LHCN-M2 (cell line): Measurements from ENCODE around the gene RPS6KC1. TPM values are rescaled to one million over a fixed set of nuclear protein-coding genes. Genes with fewer than 3 reads are reported as not detected.
"Not testable (repeated sequence)": the region's sequence is repeated elsewhere in the genome, so short reads cannot be mapped to it uniquely, and the experiment has no call there.

Experiments
- DNase-seq: peaks from one replicate; pipeline ENCODE4 v3.0.0-alpha.2; 2012; ENCODE audit warnings: low read depth
- total RNA-seq: library from RNA; depleted of rRNA; stranded (reverse); fragments of >200 nt; gene quantifications from 2 replicates; pipeline ENCODE4 v1.2.3, GENCODE V29; 2014

The RPS6KC1 gene
- total RNA-seq, 1 experiment from 2014 or later = 24.3 TPM

DNA sequence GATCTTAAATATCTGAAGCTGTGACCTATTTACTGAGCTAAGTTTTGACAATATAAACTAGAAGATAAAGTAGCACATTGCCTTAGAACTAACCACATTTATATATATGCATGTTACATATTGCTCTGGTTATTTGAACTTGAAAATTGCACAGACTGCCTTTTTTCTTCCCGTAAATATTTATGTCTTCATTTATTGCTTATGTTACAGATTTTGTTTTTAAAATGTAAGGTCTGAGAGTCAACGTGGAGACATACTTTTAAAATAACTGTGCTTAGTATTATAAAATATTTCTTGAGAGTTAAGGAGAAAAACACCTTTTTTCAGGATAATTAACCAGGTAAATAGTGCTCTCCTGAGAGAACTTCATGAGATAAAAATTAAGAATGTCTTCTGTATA is 3.1 kb downstream of the RPS6KC1 start:
- DNase-seq = no peak

DNA sequence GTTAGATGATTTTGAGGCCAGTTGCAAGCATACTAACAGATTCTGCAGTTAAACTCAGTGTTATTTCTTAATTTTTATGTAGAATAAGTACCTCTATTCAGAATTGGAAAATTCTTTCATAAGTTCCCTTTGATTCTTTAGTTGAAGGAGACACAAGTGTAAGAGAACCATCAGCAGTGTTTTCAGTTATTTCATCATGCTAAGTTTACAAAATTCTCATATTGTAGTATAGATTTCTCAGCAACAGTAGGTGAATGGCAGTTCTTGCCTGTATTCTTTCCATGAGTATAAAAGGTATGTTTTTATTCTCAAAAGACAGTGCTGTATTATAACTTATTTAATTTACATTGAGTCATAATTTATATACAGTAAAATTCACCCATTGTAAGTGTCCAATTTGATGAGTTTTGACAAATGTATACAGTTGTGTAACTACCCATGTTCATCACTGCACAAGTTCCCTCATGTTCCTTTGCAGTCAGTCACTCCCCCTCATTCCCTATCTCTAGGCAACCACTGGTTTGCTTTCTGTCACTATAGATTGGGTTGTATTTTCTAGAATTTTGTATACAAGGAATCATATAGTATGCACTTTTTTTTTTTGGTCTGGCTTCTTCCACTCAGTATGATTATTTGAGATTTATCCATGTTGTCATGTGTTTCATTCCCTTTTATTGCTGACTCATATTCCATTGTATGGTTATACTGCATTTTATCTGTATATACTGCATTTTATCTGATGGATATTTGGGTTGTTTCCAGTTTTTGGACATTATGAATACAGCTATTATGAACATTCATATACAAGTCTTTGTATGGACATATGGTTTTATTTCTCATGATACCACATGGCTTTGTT is 3.9 kb downstream of the RPS6KC1 start:
- no peak for DNase-seq

DNA sequence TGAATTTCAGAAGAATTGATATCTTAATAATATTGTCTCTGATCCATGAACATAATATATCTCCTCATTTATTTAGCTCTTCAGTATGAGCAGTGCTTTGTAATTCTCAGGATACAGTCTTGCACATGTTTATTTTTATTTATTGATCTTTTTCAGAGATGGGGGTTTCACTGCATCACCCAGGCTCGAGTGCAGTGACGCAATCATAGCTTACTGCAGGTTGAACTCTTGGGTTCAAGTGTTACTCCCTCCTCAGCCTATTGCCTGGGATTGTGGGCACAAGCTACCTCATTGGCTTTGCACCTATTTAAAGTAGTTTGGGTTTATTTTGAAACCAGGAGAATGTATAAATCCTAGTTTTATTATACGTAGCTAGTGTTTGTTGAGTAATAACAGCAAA is 4.7 kb downstream of the RPS6KC1 start:
- no peak for DNase-seq

DNA sequence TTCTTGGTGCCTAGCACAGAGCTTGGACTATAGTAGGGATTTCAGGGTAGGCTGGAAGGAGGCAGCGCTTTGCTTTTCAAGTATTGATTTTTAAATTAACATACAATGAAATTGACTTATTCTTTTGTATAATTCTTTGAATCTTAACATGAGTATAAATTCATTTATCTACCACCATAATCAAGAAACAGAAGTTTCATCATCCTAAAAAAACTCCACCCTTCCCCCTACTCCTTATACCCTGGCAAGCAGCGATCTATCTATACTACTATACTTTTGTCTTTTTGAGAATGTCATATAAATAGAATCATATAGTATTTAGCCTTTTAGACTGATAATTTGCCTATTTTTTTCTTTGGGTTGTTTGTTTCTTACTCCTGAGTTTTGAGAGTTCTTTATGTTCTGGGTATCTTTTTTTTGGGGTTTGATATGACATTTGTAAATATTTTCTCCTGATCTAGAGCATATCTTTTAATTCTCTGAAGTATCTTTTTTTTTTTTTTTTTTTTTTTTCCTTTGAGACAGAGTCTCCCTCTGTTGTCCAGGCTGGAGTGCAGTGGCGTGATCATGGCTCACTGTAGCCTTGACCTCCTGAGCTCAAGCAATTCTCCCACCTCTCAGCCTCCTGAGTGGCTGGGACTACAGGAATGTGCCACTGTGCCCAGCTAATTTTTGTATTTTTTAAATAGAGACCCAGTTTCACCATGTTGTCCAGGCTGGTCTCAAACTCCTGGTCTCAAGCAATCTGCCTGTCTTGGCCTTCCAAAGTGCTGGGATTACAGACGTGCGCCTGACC is 6.4 kb downstream of the RPS6KC1 start:
- no peak for DNase-seq

DNA sequence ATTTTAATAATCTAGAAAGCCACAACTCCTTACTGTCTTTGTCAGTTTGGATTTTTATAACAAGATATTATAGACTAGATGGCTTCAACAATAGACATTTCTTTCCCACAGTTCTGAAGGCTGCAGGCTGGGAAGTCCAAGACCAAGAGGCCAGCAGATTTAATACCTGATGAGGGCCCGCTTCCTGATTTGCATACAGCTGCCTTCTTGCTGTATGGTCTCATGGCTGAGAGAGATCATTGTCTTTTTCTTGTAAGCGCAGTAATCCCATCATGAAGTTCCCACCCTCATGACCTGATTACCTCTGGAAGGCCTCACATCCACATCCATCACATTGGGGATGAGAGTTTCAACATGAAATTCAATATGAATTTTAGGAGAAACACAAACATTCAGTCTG is 9.8 kb downstream of the RPS6KC1 start:
- no peak for DNase-seq

DNA sequence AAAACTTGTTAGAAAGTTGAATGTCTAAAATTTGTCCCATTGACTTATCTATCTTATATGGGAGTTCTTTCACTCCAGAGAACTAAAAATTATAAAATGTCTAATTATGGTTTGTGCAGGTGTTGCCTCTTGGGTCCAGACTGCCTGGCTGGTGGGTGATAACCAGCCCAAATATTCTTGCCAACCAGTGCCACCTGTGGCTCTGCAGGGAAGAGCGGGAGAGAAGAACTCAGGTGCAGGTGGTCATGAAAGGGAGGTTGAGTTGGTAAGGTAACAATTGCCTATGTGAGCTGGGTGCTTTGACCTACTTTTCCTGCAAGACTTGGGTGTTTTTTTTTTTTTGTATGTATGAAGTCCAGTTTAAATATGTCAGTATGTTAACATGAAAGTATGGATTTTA is 10.2 kb downstream of the RPS6KC1 start:
- no peak for DNase-seq

DNA sequence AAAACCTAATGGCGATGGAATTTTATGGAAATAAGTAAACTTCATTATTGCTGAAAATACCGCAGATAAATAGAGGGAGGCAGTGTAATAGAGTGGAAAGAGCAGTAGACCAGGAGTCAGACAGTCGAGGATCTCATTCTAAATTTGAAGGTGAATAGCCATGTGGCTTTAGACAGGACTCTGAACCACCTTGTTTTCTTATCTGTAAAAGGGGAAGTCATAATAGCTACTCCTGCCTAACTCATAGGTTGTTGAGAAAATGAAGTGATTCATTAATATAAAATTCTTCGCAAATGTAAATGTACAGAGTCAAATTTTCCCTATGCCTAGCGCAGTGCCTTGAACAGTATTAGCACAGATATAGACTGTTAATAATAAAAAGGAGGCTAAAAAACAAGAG is 14.8 kb downstream of the RPS6KC1 start:
- no peak for DNase-seq

DNA sequence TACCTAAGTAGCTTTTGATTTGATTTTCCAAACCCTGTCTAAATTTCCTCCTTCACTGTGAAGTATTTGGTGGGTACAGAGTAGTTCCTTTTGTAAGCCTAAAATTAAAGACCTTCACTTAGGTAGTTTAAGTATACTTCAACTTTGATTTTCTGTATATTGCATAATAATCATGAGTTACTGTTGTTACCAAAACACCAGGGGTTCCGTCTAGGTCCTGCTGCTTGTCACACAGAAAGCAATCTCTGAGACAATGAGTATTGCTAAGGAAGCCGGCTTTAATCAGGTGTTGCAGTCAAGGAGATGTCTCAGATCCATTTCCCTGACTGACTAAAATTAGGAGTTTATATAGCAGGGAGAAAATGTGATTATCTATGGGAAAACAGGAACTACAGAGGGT is 15.3 kb downstream of the RPS6KC1 start:
- no peak for DNase-seq

DNA sequence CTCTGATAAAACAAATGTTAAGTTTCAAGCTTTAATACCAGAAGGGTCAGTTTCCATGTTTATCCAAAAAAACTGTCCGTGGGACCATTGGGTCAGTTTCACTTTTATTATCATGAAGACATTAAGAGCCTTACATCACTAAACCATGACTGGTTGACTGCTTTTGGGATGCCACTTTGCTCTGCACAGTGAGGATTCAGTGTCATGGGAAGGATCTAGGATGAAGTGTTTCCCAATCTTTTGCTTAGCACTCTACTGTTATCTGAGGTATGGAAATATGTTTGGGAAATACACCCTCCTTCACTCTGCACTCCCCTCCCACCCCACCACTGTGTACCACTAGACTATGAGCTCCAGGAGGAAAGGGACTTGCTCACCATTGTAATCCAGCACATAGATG is 16.3 kb downstream of the RPS6KC1 start:
- DNase-seq = no peak

DNA sequence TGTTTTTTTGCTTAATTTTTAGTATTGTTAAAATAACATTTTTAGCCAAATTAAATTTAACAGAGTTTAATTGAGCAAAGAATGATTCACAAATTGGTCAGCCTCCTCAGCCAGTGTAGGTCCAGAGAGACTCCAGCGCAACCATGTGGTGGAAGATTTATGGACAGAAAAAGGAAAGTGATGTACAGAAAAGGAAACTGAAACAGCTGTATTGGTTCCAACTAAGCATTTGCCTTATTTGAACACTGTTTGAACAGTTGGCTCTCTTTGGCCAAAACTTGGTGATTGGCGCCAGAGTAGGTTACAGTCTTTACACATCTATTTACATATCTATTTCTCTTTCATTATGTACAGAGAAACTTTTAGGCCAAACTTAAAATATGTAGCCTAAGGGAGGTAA is 19.4 kb downstream of the RPS6KC1 start:
- peak; percentile 90 for DNase-seq

DNA sequence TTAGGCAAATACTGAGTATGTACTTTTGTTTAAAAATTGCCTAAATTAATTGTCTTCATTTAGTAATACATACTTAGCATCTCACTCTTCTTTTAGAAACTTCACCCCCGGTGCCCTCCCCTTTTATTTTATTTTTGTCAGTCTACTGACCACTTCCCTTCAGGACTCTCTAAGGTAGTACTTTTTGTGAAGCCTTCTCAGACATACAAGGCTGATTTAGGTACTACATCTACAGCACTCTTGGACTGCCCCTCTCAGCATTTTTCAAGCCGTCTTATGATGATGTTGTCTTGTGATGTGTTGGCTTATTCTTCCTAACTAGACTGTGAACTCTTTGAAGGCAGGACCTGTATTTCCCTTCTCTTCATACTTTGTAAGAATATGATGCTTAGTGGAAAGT is 24.7 kb downstream of the RPS6KC1 start:
- DNase-seq = no peak

DNA sequence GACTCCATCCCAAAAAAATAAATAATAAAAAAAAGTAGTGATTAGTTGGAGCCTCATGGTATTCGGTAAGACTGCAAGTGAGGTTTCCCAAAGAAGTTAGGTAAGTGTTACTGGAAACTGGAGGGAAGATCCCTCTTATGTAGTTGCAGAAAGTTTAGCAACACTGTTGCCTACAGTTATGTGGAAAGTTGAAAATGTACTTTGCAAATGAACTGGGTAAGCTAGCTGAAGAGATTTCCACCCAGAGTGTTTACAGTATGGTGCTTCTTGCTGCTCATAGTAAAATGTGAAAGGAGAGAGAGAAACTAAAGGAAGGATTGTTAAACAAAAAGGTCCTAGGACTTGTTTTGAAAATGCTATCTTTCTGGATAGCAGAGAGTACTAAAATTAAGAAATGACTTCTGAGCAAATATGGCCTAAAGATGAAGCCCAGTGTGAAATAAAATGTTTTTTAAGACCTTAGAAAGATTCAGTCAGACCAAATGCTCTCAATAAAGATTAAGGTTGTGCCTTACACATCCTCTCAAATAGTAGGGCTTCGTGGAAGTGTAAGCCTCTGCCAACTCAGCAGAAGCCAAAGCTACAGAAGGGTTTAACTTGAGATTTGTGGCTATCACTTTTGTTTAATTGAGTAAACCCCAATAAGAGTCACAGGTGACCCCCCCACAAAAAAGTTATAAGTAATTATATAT is 31.5 kb downstream of the RPS6KC1 start:
- no peak for DNase-seq

DNA sequence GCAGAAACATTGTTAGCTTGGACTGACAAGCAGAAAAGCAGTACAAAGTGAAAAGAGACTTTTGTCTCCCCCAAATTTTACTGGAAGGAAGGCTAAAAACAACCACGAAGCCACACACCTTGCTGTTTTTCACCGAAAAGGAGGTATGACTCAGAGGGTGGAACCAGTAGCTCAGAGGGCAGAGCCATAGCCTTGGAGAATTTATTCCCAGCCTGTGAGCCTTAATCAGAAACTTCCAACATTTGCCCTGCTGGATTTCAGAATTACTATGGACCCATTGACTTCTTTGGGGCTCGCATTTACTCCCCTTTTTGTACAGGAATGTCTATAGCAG is 32.0 kb downstream of the RPS6KC1 start:
- DNase-seq = no peak

DNA sequence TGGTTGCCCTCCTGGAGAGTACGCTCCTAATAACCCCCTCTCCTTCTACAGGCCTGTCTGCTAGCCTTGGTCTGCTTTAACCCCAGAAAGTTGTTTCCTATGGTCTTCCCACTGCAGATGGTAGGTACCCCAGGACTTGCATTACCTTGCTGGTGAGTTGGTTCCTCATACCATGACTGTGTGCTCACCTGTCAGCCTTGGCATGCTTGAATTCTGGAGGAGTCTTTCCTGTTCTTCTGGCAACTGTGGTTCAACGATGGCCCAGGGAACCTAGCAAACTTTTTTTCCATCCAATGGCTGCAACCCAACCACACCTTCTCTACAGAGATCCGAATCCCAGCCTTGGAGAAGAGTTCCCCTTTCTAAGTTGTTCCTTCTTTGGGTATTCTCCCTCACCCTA is 36.9 kb downstream of the RPS6KC1 start:
- no peak for DNase-seq

DNA sequence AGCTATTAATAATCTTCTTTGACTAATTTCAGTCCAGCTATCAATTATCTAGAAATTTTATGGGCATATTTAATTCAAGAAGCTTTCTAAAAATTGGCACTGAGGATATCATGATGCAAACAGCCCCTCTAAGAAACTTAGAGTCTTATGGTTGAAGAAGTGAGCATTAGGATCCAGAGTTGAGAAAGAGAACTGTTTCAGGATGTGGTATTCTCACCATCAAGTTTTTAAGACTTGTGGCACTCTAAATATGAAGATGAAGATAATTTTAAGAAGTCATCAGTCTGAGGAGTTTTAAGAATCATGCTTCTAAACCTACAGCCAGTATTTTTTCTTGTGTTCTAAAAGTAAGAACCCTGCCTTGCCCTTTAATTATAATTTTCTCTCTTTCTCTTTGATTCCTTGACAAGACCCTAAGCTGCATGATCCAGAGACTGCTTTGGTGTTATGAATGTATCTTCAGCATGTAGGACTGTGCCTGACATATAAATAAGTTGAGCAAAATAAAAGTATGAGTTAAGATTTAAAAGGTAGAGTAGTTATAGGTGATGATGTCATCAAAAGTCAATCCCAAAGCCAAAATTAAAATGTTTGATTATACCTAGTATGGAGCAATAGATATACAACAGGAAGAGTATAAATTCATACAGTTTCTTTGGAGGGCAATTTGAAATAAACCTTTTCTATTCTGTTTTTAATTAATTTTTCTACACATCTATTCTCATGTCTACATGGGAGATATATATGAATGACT is 39.1 kb downstream of the RPS6KC1 start:
- no peak for DNase-seq

DNA sequence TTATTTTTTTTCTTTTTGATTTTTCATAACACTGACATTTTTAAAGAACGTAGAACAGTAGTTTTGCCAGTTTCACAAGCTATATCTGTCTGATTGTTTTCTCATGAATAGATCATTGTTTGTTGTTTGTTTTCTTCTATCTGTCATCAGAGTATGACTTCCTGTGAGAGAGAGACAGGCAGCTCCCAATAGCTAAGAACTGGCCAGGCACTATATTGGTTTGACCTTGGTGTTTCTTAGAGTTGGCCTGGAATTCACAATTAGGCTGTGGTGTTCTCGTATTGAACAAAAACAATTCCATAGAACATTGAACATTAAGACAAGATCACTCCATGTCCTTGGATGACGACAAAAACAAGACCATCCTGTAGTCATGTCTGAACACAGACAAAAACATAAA is 43.4 kb downstream of the RPS6KC1 start:
- DNase-seq = no peak

DNA sequence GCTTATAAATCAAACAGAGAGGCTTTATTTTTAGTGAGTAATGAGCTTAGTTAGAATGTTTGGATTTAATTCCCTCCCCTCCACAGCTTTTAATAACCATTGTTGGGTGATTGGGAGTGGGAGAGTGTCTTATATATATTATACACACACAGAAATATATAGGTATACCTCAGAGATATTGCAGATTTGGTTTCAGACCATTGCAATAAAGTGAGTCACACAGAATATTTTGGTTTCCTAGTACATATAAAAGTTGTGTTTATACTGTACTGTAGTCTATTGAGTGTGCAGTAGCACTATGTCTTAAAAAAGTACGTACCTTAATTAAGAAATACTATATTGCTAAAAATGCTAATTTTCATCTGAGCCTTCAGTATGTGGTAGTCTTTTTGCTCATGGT is 44.4 kb downstream of the RPS6KC1 start:
- no peak for DNase-seq

DNA sequence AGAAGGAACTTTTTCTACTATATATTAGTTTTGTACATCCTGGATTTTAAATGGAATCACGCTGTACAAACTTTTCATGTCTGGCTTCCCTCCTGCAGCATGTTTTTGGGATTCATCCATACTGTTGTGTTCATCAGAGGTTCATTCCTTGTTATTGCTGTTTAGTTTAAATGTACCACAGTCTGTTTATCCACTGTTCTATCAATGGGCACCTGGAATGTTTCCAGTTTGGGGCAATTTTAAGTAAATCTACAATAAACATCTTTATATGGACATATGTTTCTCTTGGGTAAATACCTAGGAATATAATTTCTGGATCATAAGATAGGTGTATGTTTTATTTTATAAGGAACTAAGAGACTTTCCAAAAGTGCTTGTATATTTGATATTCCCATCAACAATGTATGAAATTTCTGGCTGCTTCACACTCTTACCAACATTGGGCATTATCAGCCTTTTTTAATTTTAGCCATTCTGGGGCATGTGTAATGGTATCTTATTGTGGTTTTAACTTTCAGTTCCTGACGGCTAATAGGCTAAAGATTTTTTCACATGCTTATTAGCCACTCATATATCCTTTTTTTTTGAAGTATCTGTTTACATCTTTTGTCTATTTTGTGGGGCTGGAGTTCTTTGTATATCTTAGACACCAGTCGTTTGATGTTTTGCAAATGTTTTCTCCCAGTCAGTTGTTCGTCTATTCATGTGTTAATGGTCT is 48.8 kb downstream of the RPS6KC1 start:
- no peak for DNase-seq

DNA sequence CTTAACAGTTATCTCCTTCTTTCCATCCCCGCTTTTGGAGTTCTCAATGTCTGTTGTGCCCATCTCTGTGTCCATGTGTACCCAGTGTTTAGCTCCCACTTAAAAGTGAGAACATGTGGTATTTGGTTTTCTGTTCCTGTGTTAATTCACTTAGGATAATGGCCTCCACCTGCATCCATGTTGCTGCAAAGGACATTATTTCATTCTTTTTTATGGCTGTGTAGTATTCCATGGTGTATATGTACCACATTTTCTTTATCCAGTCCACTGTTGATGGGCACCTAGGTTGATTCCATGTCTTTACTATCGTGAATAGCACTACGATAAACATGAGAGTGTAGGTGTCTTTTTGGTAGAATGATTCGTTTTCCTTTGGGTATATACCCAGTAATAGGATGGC is 49.5 kb downstream of the RPS6KC1 start:
- DNase-seq = not testable (repeated sequence)

DNA sequence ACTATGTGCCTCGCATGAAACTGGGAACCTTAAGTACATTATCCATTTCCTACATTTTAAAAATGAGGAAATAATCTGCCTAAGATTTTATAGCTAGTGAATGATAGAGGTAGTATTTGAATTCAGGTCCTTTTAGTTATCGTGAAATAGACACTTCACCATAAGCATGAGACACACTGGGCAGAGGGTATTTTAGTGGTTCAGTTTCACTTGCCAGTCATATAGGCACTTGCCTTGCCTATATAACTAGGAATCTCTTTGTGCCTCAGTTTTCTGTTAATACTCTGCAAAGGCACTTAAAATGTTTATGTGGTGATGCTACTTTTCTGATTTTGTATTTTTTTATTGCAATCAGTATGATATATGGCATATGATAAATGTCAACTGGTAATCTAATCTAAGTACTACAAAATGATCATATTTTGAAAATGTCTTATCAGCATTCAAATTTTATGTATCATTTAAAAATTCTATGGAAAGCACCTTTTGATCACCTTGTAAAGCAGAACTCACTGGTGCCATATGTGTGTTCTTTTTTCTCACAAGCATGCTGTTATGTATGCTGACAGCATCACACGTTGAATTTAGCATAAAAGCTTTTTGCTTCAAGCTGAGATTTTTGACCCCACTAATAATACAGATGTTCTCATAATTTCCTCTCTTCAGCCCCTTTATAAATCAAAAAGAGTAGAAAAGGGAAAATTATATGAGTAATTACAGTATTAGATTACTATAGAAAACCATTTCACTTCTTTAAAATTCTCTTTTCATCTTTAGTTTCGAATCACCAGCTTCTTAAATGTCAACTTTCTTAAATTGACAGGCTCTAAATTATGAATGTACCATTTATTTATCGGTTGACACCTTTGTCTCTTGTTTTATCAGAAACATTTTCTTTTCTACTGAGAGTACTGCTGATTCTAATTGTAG is 52.6 kb downstream of the RPS6KC1 start:
- no peak for DNase-seq
